Activated naive CD8-positive, alpha-beta T cell treated with anti-CD3 and anti-CD28 coated beads for 36 hours (primary cell): ENCODE measurements around the gene ZNF274. TPM values are rescaled to one million over a fixed set of nuclear protein-coding genes. Genes with fewer than 3 reads are reported as not detected.

ENCODE experiments used
- DNase-seq: peaks from one replicate; pipeline ENCODE4 v3.0.0; 2021
- H3K27ac Mint-ChIP-seq: one replicate; pipeline ENCODE4 v1.8.0; 2022; ENCODE audit warnings: mild to moderate bottlenecking, moderate library complexity, mixed read lengths
- H3K27me3 Mint-ChIP-seq: one replicate; pipeline ENCODE4 v1.8.0; 2022; ENCODE audit warnings: mild to moderate bottlenecking, mixed read lengths
- H3K36me3 Mint-ChIP-seq: one replicate; pipeline ENCODE4 v1.8.0; 2021; ENCODE audit warnings: mild to moderate bottlenecking, mixed read lengths
- H3K4me1 Mint-ChIP-seq: one replicate; pipeline ENCODE4 v1.8.0; 2021; ENCODE audit warnings: mixed read lengths
- H3K4me3 Mint-ChIP-seq: one replicate; pipeline ENCODE4 v1.8.0; 2022; ENCODE audit warnings: mild to moderate bottlenecking, moderate library complexity, mixed read lengths
- H3K9me3 Mint-ChIP-seq: one replicate; pipeline ENCODE4 v1.8.0; 2022; ENCODE audit warnings: mixed read lengths
- total RNA-seq, 2 experiments: library from RNA; stranded (reverse); gene quantifications; one replicate each; pipeline ENCODE4 v1.2.3, GENCODE V29; 2021

Gene ZNF274
- total RNA-seq, 2 experiments from 2014 or later = 27.0 to 30.5 TPM

DNA sequence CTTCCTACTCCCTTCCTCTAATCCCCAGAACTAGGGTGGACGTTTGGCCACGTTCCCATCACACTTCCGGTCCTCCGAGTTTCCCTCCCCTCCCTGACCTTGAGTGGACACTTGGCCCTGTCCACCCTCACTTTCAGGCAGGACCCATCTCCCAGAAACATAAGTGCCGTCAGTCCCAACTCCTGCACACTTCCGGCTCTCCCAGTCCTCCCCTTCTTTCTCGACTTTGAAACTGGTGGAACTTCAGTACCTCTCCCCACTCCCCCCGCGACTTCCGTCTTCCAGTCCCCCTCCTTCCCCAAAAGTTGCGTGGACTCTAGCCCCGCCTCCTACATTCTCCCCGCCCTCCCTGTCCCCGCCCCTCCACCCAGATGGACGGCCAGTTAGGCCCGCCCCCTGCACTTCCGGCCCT, 278 bp upstream of the ZNF274 start:
- peak overlapping the region; percentile 85 for H3K4me3 Mint-ChIP-seq
- H3K9me3 Mint-ChIP-seq = peaks cover 44% of the 10 kb centered on the region
- H3K4me1 Mint-ChIP-seq = peaks cover 10% of the 10 kb centered on the region
- H3K27me3 Mint-ChIP-seq = no peaks in the 10 kb centered on the region
- peaks cover 83% of the 10 kb centered on the region for H3K36me3 Mint-ChIP-seq
- DNase-seq = no peak
- H3K27ac Mint-ChIP-seq = peak overlapping the region; percentile 99

DNA sequence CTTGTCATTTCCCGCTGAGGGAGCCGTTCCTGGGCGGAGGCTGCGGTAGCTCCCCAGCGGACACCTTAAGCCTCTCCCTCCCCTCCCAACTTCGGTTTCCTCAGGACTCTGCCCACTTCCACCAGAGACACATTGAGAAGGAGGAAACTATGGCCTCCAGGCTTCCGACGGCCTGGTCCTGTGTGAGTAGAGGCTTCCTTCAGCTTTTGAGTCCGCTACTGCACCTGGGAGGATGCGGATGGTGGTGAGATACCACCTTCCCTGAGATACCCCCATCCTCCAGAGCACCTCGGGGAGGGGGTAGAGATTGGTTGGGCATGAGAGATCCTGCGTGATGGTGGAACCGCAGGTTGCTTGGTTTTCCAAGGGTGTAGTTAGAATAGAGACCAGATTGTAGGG, 955 bp downstream of the ZNF274 start:
- DNase-seq = no peak
- Mint-ChIP-seq H3K27me3 (no peaks in the 10 kb centered on the region), H3K4me1 (peaks cover 10% of the 10 kb centered on the region), H3K9me3 (peaks cover 39% of the 10 kb centered on the region), H3K4me3 (peak overlapping the region; percentile 85), H3K36me3 (peaks cover 82% of the 10 kb centered on the region), H3K27ac (peak overlapping the region; percentile 99)

DNA sequence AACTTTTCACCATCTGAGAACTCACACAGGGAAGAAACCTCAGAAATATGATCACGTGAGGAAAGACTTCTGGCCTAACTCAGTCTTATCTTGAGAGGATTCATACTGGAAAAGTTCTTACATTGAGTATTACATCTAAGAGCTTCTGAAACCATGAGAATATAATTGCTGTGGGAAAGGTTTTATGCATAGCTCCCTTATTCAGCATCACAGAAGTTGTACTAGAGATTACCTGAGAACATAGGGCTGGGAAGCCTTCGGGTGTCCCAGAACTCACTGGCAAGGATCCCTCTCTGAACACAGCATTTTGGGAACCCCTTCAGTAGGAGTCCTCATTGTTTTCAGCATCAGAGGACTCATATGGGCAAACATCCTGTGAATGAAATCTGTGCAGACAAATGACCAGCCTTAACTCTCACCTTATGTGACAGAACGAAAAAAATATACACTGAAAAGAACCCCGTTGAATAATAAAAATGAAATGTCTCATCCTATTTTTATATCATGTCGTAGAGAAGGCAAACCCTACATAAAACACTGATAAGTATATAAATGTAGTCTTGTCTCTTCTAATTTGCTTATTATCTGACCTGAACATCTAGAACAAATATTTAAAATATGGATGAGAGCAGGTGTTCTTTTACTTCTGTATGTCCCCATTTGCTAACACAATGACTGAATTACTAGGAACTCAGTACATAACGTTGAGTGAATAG, 14.2 kb downstream of the ZNF274 start:
- peaks cover 65% of the 10 kb centered on the region for H3K9me3 Mint-ChIP-seq
- DNase-seq = no peak
- H3K27me3 Mint-ChIP-seq = no peaks in the 10 kb centered on the region
- peaks cover 97% of the 10 kb centered on the region for H3K36me3 Mint-ChIP-seq
- no peak overlapping the region for H3K27ac Mint-ChIP-seq
- no peaks in the 10 kb centered on the region for H3K4me1 Mint-ChIP-seq
- no peak overlapping the region for H3K4me3 Mint-ChIP-seq

GRCh38 chr19:58203814-58204475, 21.1 kb downstream of the ZNF274 start:
- H3K9me3 Mint-ChIP-seq = peaks cover 81% of the 10 kb centered on the region
- H3K36me3 Mint-ChIP-seq = peaks cover 99% of the 10 kb centered on the region
- no peak for DNase-seq
- no peaks in the 10 kb centered on the region for H3K4me1 Mint-ChIP-seq
- H3K27me3 Mint-ChIP-seq = no peaks in the 10 kb centered on the region
- no peak overlapping the region for H3K27ac Mint-ChIP-seq
- H3K4me3 Mint-ChIP-seq = no peak overlapping the region

- H3K36me3 Mint-ChIP-seq = peaks cover 99% of the 10 kb centered on the region
These were observed 21.7 kb downstream of the ZNF274 start for GRCh38 chr19:58204566-58204965.

DNA sequence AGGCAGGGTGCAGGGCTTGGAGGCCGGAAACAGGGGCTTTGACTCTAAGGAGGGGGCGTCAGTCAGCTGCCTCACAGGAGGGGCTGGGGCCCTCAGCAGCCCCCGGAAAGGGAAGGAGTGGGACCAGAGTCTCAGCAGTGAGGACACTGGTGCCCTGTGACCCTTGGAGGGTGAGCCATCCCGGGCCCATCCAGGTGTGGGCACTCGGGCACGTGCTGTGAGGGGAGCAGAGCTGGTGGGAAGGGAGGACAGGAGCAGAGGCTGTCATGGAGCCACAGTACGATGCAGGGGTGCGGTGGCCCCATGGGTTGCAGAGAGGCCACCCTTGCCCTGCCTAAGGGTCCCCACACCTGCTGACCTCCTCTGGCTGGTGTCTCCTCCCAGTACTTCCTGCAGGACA, 26.7 kb downstream of the ZNF274 start:
- no peak for DNase-seq
- Mint-ChIP-seq H3K36me3 (peaks cover 100% of the 10 kb centered on the region), H3K4me1 (no peaks in the 10 kb centered on the region), H3K4me3 (no peak overlapping the region), H3K27me3 (no peaks in the 10 kb centered on the region), H3K27ac (no peak overlapping the region), H3K9me3 (peaks cover 88% of the 10 kb centered on the region)

More at GRCh38 chr19:58204566-58204965, 21.7 kb downstream of the ZNF274 start:
- no peak overlapping the region for H3K4me3 Mint-ChIP-seq
- no peaks in the 10 kb centered on the region for H3K4me1 Mint-ChIP-seq
- DNase-seq = no peak
- H3K27ac Mint-ChIP-seq = no peak overlapping the region
- H3K27me3 Mint-ChIP-seq = no peaks in the 10 kb centered on the region
- H3K9me3 Mint-ChIP-seq = peaks cover 83% of the 10 kb centered on the region

- peaks cover 73% of the 10 kb centered on the region for H3K36me3 Mint-ChIP-seq
- no peak for DNase-seq
- peaks cover 79% of the 10 kb centered on the region for H3K9me3 Mint-ChIP-seq
These were observed 29.6 kb downstream of the ZNF274 start for GRCh38 chr19:58212336-58213074.

GRCh38 chr19:58213075-58213369, 30.2 kb downstream of the ZNF274 start:
- no peak for DNase-seq
- H3K4me1 Mint-ChIP-seq = no peaks in the 10 kb centered on the region
- H3K4me3 Mint-ChIP-seq = no peak overlapping the region
- H3K27me3 Mint-ChIP-seq = no peaks in the 10 kb centered on the region
- no peak overlapping the region for H3K27ac Mint-ChIP-seq
- H3K9me3 Mint-ChIP-seq = peaks cover 79% of the 10 kb centered on the region
- peaks cover 67% of the 10 kb centered on the region for H3K36me3 Mint-ChIP-seq

More at GRCh38 chr19:58212336-58213074, 29.6 kb downstream of the ZNF274 start:
- Mint-ChIP-seq H3K4me1 (no peaks in the 10 kb centered on the region), H3K4me3 (no peak overlapping the region), H3K27me3 (no peaks in the 10 kb centered on the region), H3K27ac (no peak overlapping the region)

GRCh38 chr19:58217069-58217481, 34.2 kb downstream of the ZNF274 start:
- Mint-ChIP-seq H3K36me3 (peaks cover 35% of the 10 kb centered on the region), H3K4me3 (no peak overlapping the region), H3K9me3 (peaks cover 57% of the 10 kb centered on the region), H3K4me1 (no peaks in the 10 kb centered on the region), H3K27ac (no peak overlapping the region), H3K27me3 (no peaks in the 10 kb centered on the region)
- DNase-seq = no peak

GRCh38 chr19:58217607-58218391, 34.9 kb downstream of the ZNF274 start:
- Mint-ChIP-seq H3K27ac (no peak overlapping the region), H3K4me3 (no peak overlapping the region), H3K9me3 (peaks cover 52% of the 10 kb centered on the region), H3K27me3 (no peaks in the 10 kb centered on the region), H3K4me1 (no peaks in the 10 kb centered on the region), H3K36me3 (peaks cover 30% of the 10 kb centered on the region)
- no peak for DNase-seq

GRCh38 chr19:58218899-58219298, 36.0 kb downstream of the ZNF274 start:
- Mint-ChIP-seq H3K27ac (no peak overlapping the region), H3K27me3 (no peaks in the 10 kb centered on the region), H3K36me3 (peaks cover 21% of the 10 kb centered on the region), H3K9me3 (peaks cover 45% of the 10 kb centered on the region), H3K4me3 (no peak overlapping the region), H3K4me1 (no peaks in the 10 kb centered on the region)
- peak; percentile 26 for DNase-seq

DNA sequence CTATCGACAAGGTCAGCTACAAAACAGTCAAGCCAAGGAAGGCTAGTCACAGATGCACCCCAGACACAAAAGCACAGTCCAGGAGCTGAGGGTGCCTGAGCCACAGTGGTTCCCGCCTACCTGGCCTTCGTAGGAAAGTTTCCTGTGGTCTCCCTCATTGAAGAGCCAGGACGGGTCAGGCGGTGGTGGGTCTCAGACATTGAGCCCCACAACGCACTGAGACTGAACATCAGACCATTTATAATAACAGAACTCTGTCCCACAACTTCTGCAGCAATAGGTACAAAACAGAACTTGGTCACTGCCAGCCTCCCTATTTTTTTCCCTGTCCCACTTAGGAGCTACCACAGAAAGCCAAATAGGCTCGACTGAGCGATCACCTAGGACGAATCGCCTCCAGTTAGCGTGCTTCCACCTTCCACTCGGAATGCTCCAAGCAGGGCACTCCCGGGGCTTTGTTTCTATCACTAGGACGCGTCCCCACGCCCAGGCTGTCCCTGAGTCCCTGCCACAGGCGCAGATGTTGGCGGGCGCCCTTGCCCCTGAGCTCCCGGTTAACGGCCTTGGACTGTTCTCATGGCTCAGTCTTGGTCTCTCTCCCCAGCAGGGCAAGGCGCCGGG, 45.2 kb downstream of the ZNF274 start:
- peaks cover 50% of the 10 kb centered on the region for H3K36me3 Mint-ChIP-seq
- peak overlapping the region; percentile 94 for H3K4me3 Mint-ChIP-seq
- peak overlapping the region; percentile 94 for H3K27ac Mint-ChIP-seq
- H3K9me3 Mint-ChIP-seq = peaks cover 41% of the 10 kb centered on the region
- no peak for DNase-seq
- no peaks in the 10 kb centered on the region for H3K27me3 Mint-ChIP-seq
- H3K4me1 Mint-ChIP-seq = peaks cover 14% of the 10 kb centered on the region

GRCh38 chr19:58228585-58229254, 45.9 kb downstream of the ZNF274 start, which contains the start of gene ZNF544:
Gene ZNF544, plus strand, starts transcription at chr19:58228914. Its CDS starts 15,110 bp downstream, at chr19:58244024.
- peaks cover 14% of the 10 kb centered on the region for H3K4me1 Mint-ChIP-seq
- peaks cover 45% of the 10 kb centered on the region for H3K9me3 Mint-ChIP-seq
- H3K27me3 Mint-ChIP-seq = no peaks in the 10 kb centered on the region
- H3K4me3 Mint-ChIP-seq = peak within 1 kb of the TSS; percentile 94
- peak; percentile 77 for DNase-seq
- H3K36me3 Mint-ChIP-seq = peaks cover 56% of the 10 kb centered on the region
- peak within 1 kb of the TSS; percentile 94 for H3K27ac Mint-ChIP-seq

DNA sequence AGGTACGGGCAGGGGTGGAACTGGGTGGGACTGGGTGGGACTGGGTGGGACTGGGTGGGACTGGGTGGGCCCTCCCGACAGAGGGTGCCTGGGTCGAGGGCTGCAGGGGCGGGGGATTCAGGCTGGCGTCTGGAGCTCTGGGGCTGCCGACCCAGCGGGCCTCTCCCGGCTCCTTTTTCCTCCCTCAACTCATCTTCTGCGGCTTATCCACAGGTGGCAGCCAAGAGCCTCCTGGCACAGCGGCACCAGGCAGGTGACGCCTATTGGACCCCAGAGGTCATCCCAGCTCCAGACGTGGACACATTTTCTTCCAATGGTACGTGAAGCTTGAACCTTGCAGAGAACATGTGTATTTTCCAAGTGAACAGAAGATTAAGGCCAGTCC, 46.4 kb downstream of the ZNF274 start:
- H3K27ac Mint-ChIP-seq = peak overlapping the region; percentile 94
- peak; percentile 44 for DNase-seq
- H3K36me3 Mint-ChIP-seq = peaks cover 60% of the 10 kb centered on the region
- H3K4me1 Mint-ChIP-seq = peaks cover 14% of the 10 kb centered on the region
- peak overlapping the region; percentile 94 for H3K4me3 Mint-ChIP-seq
- no peaks in the 10 kb centered on the region for H3K27me3 Mint-ChIP-seq
- peaks cover 50% of the 10 kb centered on the region for H3K9me3 Mint-ChIP-seq
